Activated naive CD4-positive, alpha-beta T cell treated with anti-CD3 and anti-CD28 coated beads, Interleukin-2, amount 10 ng/mL, durations not matched to agents 7 days and 5 days (primary cell): ENCODE data around the gene PRTG.
"Not testable (repeated sequence)": the region's sequence is repeated elsewhere in the genome, so short reads cannot be mapped to it uniquely, and the experiment has no call there.

Experiments used
- CTCF ChIA-PET: fragments of 350-600 bp; sonication (Branson Sonifier 250); formaldehyde crosslinking; loops from one replicate; lab custom pipeline; 2021; ENCODE audit warnings: antibody characterized with exemption; lab: Charles Lee
- DNase-seq: peaks from one replicate; pipeline ENCODE4 v3.0.0-alpha.2; 2020
- H3K27ac Mint-ChIP-seq: one replicate; pipeline ENCODE4 v1.8.0; 2021; ENCODE audit warnings: mild to moderate bottlenecking, moderate library complexity, mixed read lengths
- H3K27me3 Mint-ChIP-seq: one replicate; pipeline ENCODE4 v1.8.0; 2021; ENCODE audit warnings: mild to moderate bottlenecking, mixed read lengths
- H3K36me3 Mint-ChIP-seq: one replicate; pipeline ENCODE4 v1.8.0; 2021; ENCODE audit warnings: mixed read lengths
- H3K4me1 Mint-ChIP-seq: one replicate; pipeline ENCODE4 v1.8.0; 2021; ENCODE audit warnings: mixed read lengths
- H3K4me3 Mint-ChIP-seq: one replicate; pipeline ENCODE4 v1.8.0; 2021; ENCODE audit warnings: mild to moderate bottlenecking, moderate library complexity, mixed read lengths
- H3K9me3 Mint-ChIP-seq: one replicate; pipeline ENCODE4 v1.8.0; 2021; ENCODE audit warnings: mixed read lengths

Gene PRTG

GRCh38 chr15:55700876-55701275 is 42.1 kb downstream of the PRTG start:
- Mint-ChIP-seq H3K27ac (no peak overlapping the region), H3K9me3 (no peaks in the 10 kb centered on the region), H3K4me3 (no peak overlapping the region), H3K27me3 (peaks cover 2% of the 10 kb centered on the region), H3K4me1 (no peaks in the 10 kb centered on the region), H3K36me3 (no peaks in the 10 kb centered on the region)
- DNase-seq, result no peak
- CTCF ChIA-PET, result no interaction called here

- no peak overlapping the region for H3K4me3 Mint-ChIP-seq
- H3K27me3 Mint-ChIP-seq, result peaks cover 4% of the 10 kb centered on the region
- H3K27ac Mint-ChIP-seq, result no peak overlapping the region
- H3K9me3 Mint-ChIP-seq, result no peaks in the 10 kb centered on the region
- no peaks in the 10 kb centered on the region for H3K4me1 Mint-ChIP-seq
- no peak for DNase-seq
- no peaks in the 10 kb centered on the region for H3K36me3 Mint-ChIP-seq
- CTCF ChIA-PET, result no interaction called here
Measured at GRCh38 chr15:55698653-55699052, 44.3 kb downstream of the PRTG start.

DNA sequence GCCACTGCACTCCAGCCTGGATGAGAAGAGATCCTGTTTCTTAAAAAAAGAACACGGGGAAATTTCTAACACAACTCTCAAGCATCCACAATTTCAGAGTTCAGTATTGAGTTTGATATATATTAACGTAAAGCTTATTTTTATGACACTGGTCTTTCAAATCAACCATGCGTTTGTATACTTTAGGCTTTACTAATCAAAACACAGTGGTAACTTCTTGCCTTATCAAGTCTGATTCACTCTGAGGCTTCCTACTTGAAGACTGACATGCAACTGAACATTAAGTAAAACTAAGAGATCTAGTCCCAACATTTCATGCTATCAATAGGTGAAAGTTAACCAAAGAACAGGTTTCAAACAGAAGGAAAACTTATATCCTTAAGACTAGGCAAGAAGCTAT is 46.7 kb downstream of the PRTG start:
- no peaks in the 10 kb centered on the region for H3K36me3 Mint-ChIP-seq
- CTCF ChIA-PET, result no interaction called here
- no peak overlapping the region for H3K4me3 Mint-ChIP-seq
- H3K4me1 Mint-ChIP-seq, result no peaks in the 10 kb centered on the region
- no peaks in the 10 kb centered on the region for H3K9me3 Mint-ChIP-seq
- no peak for DNase-seq
- peaks cover 4% of the 10 kb centered on the region for H3K27me3 Mint-ChIP-seq
- H3K27ac Mint-ChIP-seq, result no peak overlapping the region

GRCh38 chr15:55695432-55695831 is 47.5 kb downstream of the PRTG start:
- Mint-ChIP-seq H3K4me1 (no peaks in the 10 kb centered on the region), H3K27ac (no peak overlapping the region), H3K27me3 (peaks cover 4% of the 10 kb centered on the region), H3K36me3 (no peaks in the 10 kb centered on the region), H3K4me3 (no peak overlapping the region), H3K9me3 (no peaks in the 10 kb centered on the region)
- CTCF ChIA-PET, result no interaction called here
- no peak for DNase-seq

DNA sequence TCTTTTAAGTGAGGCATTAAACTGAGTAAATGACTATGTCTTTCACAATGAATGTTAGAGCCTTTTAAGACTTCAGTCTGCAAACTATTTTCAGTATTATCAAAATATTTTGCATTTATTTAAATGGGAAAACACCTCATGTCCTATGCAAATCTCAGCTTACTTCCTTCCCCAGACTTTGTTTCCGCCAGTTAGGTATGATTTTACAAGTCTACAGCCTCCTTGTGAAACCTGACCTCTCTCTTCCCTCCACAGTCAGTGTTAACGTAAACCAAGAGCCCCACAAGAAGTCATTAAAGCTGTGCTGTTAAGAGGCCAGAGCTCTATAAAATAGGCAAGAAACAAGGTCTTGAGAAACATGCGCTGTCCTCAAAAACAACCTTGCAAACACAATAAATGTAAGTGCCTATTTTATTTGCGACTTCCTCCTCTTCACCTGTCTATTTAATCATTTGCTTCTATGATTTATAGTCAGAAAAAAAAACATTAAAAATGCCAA is 48.3 kb downstream of the PRTG start:
- Mint-ChIP-seq H3K27ac (no peak overlapping the region), H3K4me1 (no peaks in the 10 kb centered on the region)
- CTCF ChIA-PET, result no interaction called here

DNA sequence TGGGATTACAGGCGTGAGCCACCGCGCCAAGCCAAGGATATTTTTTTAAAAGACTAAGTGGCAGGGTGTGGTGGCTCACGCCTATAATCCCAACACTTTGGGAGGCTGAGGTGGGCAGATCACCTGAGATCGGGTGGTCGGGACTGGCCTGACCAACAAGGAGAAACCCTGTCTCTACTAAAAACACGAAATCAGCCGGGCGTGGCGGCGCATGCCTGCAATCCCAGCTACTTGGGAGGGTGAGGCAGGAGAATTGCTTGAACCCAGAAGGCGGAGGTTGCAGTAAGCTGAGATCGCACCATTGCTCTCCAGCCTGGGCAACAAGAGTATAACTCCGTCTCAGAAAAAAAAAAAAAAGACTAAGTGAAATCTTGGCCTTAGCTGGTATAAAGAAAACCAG is 49.8 kb downstream of the PRTG start:
- H3K27me3 Mint-ChIP-seq, H3K4me1 Mint-ChIP-seq, CTCF ChIA-PET, H3K4me3 Mint-ChIP-seq, H3K36me3 Mint-ChIP-seq, H3K27ac Mint-ChIP-seq, DNase-seq, H3K9me3 Mint-ChIP-seq: not testable (repeated sequence)

More for the DNA sequence above, 48.3 kb downstream of the PRTG start:
- H3K36me3 Mint-ChIP-seq, result no peaks in the 10 kb centered on the region
- DNase-seq, result no peak
- H3K9me3 Mint-ChIP-seq, result no peaks in the 10 kb centered on the region
- peaks cover 4% of the 10 kb centered on the region for H3K27me3 Mint-ChIP-seq
- no peak overlapping the region for H3K4me3 Mint-ChIP-seq

DNA sequence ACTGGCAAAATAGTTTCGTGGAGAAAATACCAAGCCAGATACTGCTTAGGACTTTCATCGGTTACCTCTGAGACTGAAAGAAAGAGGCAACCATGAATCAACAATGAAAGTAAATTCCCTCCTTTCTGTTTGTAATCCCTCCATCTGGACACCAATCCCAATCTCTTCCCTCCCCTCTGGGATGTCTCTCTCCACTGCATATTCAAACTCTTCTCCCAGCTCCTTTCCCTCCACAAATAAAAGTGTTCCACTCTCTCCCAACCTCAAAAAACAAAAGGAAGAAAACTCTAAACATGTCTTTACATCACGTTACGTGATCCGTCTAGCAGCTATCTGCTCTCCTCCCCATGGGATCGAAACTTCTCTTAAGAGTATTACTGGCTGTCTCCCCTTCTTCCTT is 55.2 kb downstream of the PRTG start:
- H3K27me3 Mint-ChIP-seq, result peaks cover 8% of the 10 kb centered on the region
- no peak overlapping the region for H3K4me3 Mint-ChIP-seq
- no peak overlapping the region for H3K27ac Mint-ChIP-seq
- H3K4me1 Mint-ChIP-seq, result no peaks in the 10 kb centered on the region
- no peaks in the 10 kb centered on the region for H3K9me3 Mint-ChIP-seq
- no peak for DNase-seq
- H3K36me3 Mint-ChIP-seq, result no peaks in the 10 kb centered on the region
- CTCF ChIA-PET, result no interaction called here

GRCh38 chr15:55685286-55685685 is 57.7 kb downstream of the PRTG start:
- H3K27me3 Mint-ChIP-seq, result peaks cover 8% of the 10 kb centered on the region

GRCh38 chr15:55683376-55683775 is 59.6 kb downstream of the PRTG start:
- Mint-ChIP-seq H3K4me3 (no peak overlapping the region), H3K36me3 (no peaks in the 10 kb centered on the region), H3K27ac (no peak overlapping the region), H3K4me1 (peaks cover 2% of the 10 kb centered on the region), H3K27me3 (peaks cover 7% of the 10 kb centered on the region), H3K9me3 (no peaks in the 10 kb centered on the region)
- no peak for DNase-seq
- CTCF ChIA-PET, result no interaction called here

More at GRCh38 chr15:55685286-55685685, 57.7 kb downstream of the PRTG start:
- CTCF ChIA-PET, result interaction anchor here (1.3 kb wide), 1 partner anchor 36 kb away, joined by 4 read pairs; no protein-coding TSS in a partner anchor
- no peak for DNase-seq
- Mint-ChIP-seq H3K4me1 (peaks cover 2% of the 10 kb centered on the region), H3K36me3 (no peaks in the 10 kb centered on the region), H3K4me3 (no peak overlapping the region), H3K27ac (no peak overlapping the region), H3K9me3 (no peaks in the 10 kb centered on the region)

DNA sequence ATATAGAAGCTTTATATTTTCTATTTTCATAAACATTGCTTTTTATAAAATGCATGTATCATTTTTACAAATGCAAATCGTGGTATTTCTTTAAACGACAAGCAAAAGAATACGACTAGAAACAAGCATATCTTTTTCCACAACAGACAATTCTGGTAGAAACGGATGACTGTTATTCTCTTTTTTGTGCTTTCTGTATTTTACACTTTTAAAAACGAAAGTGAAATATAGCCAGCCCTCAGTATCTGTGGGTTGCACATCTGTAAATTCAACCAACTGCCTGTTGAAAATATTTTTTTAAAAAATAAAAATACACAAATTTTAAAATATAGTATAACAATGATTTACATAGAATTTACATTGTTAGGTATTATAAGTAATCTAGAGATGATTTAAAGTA is 61.3 kb downstream of the PRTG start:
- no peak overlapping the region for H3K27ac Mint-ChIP-seq
- CTCF ChIA-PET, result no interaction called here
- H3K36me3 Mint-ChIP-seq, result no peaks in the 10 kb centered on the region
- peaks cover 2% of the 10 kb centered on the region for H3K4me1 Mint-ChIP-seq
- H3K9me3 Mint-ChIP-seq, result no peaks in the 10 kb centered on the region
- no peak for DNase-seq
- H3K27me3 Mint-ChIP-seq, result peaks cover 3% of the 10 kb centered on the region
- H3K4me3 Mint-ChIP-seq, result no peak overlapping the region

DNA sequence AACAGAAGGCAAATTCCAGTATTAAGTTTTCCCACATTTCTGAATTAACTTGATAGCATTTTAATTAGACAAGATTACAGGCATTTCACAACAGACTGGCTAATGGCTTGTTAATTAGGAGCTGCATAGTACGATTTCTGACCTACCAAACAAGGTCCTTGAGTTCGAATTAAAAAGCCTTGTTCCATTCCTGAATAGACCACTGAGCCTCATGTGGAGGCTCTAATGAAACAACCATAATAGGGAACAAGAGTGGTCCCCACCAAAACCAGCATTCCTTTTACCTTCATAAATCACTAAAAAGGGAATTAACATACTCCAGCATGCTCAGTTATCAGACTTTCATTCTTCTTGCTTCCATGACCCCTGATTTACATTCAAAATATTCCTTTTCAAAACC is 66.4 kb downstream of the PRTG start:
- H3K27ac Mint-ChIP-seq, result no peak overlapping the region
- H3K4me3 Mint-ChIP-seq, result no peak overlapping the region
- no peaks in the 10 kb centered on the region for H3K36me3 Mint-ChIP-seq
- H3K4me1 Mint-ChIP-seq, result no peaks in the 10 kb centered on the region
- H3K9me3 Mint-ChIP-seq, result no peaks in the 10 kb centered on the region
- no peak for DNase-seq
- H3K27me3 Mint-ChIP-seq, result peaks cover 10% of the 10 kb centered on the region
- CTCF ChIA-PET, result no interaction called here

DNA sequence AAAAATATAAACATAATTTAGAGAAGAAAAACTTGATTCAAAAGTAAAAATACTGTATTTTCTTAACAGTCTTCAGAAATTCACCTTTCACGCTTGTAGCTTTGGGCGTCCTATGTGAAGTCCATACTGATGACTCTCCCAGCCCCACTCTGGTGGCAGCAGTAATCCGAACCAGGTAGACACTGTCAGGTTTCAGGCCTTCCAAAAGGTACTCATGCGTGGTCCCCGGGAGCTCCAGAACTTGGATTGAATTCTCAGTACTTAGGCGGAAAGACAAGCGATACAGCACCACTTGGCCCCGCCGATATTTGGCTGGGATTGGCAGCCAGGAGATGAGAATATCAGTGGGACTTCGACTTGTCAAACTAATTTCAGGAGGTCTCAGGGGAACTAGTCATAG is 69.7 kb downstream of the PRTG start:
- Mint-ChIP-seq H3K36me3 (no peaks in the 10 kb centered on the region), H3K27ac (no peak overlapping the region), H3K27me3 (peaks cover 10% of the 10 kb centered on the region), H3K9me3 (no peaks in the 10 kb centered on the region), H3K4me3 (no peak overlapping the region), H3K4me1 (no peaks in the 10 kb centered on the region)
- DNase-seq, result no peak
- CTCF ChIA-PET, result interaction anchor here (0.9 kb wide), 1 partner anchor 25 kb away, joined by 3 read pairs; no protein-coding TSS in a partner anchor

GRCh38 chr15:55669270-55669669 is 73.7 kb downstream of the PRTG start:
- Mint-ChIP-seq H3K4me3 (no peak overlapping the region), H3K4me1 (no peaks in the 10 kb centered on the region), H3K9me3 (no peaks in the 10 kb centered on the region), H3K36me3 (no peaks in the 10 kb centered on the region), H3K27ac (no peak overlapping the region), H3K27me3 (peaks cover 8% of the 10 kb centered on the region)
- DNase-seq, result no peak
- CTCF ChIA-PET, result no interaction called here

- H3K4me1 Mint-ChIP-seq, result no peaks in the 10 kb centered on the region
- CTCF ChIA-PET, result no interaction called here
- H3K4me3 Mint-ChIP-seq, result no peak overlapping the region
- no peaks in the 10 kb centered on the region for H3K9me3 Mint-ChIP-seq
- H3K27ac Mint-ChIP-seq, result no peak overlapping the region
- DNase-seq, result no peak
- H3K36me3 Mint-ChIP-seq, result no peaks in the 10 kb centered on the region
- H3K27me3 Mint-ChIP-seq, result peaks cover 4% of the 10 kb centered on the region
Measured at GRCh38 chr15:55665605-55666227, 77.2 kb downstream of the PRTG start.

- Mint-ChIP-seq H3K4me1 (no peaks in the 10 kb centered on the region), H3K4me3 (no peak overlapping the region), H3K36me3 (no peaks in the 10 kb centered on the region), H3K27ac (no peak overlapping the region), H3K27me3 (peaks cover 2% of the 10 kb centered on the region), H3K9me3 (no peaks in the 10 kb centered on the region)
- no peak for DNase-seq
- CTCF ChIA-PET, result no interaction called here
Measured at GRCh38 chr15:55661428-55661827, 81.5 kb downstream of the PRTG start.
